Testis (tissue), 2 donors: Measurements from ENCODE around the gene SUDS3.
A peak's percentile ranks its signal among the peaks of the same experiment; 100 is the strongest.

ENCODE experiments used
- CTCF ChIP-seq, 3 experiments: fragments of 450-650 bp in 2 of 3; fragments of 200-600 bp in 1 of 3; sonication (generic) in 1 of 3; IDR thresholded peaks; one replicate each; pipeline ENCODE4 v1.5.1; 2016 to 2019; ENCODE audit warnings: antibody characterized with exemption in 3 of 3, mild to moderate bottlenecking in 2 of 3, moderate library complexity in 1 of 3
- POLR2A ChIP-seq: fragments of 450-650 bp; IDR thresholded peaks from one replicate; pipeline ENCODE4 v1.6.1; 2017; ENCODE audit warnings: antibody characterized with exemption, mild to moderate bottlenecking, moderate library complexity

- TF ChIP-seq CTCF (IDR thresholded peaks at IDR 0.05) (peak; percentile 94 to 99 (median 98)), POLR2A (no peak)
Measured at GRCh38 chr12:118376089-118377020, at the start of gene SUDS3.
